Measurements from ENCODE around the gene YTHDC1. TPM values are rescaled to one million over a fixed set of nuclear protein-coding genes. Genes with fewer than 3 reads are reported as not detected.

The YTHDC1 gene
- total RNA-seq, 2 donors from 2014 or later = 56.0 to 63.3 TPM

- H3K27ac ChIP-seq = no peak overlapping the region
- 73 to 80% methylated on average over 2 of the region's 2 CpGs for WGBS, 2 donors
- no peak for TF ChIP-seq CTCF (IDR thresholded peaks at IDR 0.05)
- TF ChIP-seq POLR2A (IDR thresholded peaks at IDR 0.05) = no peak
- DNase-seq = no peak
- no peaks in the 10 kb centered on the region for H3K9me3 ChIP-seq
- no peaks in the 10 kb centered on the region for H3K36me3 ChIP-seq (replicated peaks in 1 of 2; ENCODE audit: insufficient read depth in 1 of 2, low read depth in 2 of 2)
- H3K4me3 ChIP-seq = no peak overlapping the region
- no peaks in the 10 kb centered on the region for H3K4me1 ChIP-seq
- ATAC-seq = no peak
- intact Hi-C loops (cut with DNase I) = no loop called here
- no peaks in the 10 kb centered on the region for H3K27me3 ChIP-seq
Measured at GRCh38 chr4:68278029-68278428, 71.9 kb downstream of the YTHDC1 start.

- intact Hi-C loops (cut with DNase I) = no loop called here
- Histone ChIP-seq H3K27me3 (no peaks in the 10 kb centered on the region), H3K36me3 (replicated peaks in 1 of 2; ENCODE audit: insufficient read depth in 1 of 2, low read depth in 2 of 2) (no peaks in the 10 kb centered on the region), H3K9me3 (no peaks in the 10 kb centered on the region), H3K27ac (no peak overlapping the region), H3K4me3 (no peak overlapping the region), H3K4me1 (no peaks in the 10 kb centered on the region)
- ATAC-seq (no peak), DNase-seq (no peak)
- WGBS, 2 donors = 53 to 72% methylated on average over 2 of the region's 2 CpGs
- TF ChIP-seq CTCF (IDR thresholded peaks at IDR 0.05) (no peak), POLR2A (IDR thresholded peaks at IDR 0.05) (no peak)
Measured at GRCh38 chr4:68277627-68278026, 72.3 kb downstream of the YTHDC1 start.

GRCh38 chr4:68272860-68273259 lies 77.0 kb downstream of the YTHDC1 start:
- Histone ChIP-seq H3K27ac (no peak overlapping the region), H3K9me3 (no peaks in the 10 kb centered on the region), H3K4me3 (no peak overlapping the region), H3K27me3 (no peaks in the 10 kb centered on the region), H3K36me3 (replicated peaks in 1 of 2; ENCODE audit: insufficient read depth in 1 of 2, low read depth in 2 of 2) (no peaks in the 10 kb centered on the region), H3K4me1 (no peaks in the 10 kb centered on the region)
- intact Hi-C loops (cut with DNase I) = loop anchor here (5.0 kb wide), 1 partner anchor 104 kb away; no protein-coding TSS in a partner anchor
- TF ChIP-seq POLR2A (IDR thresholded peaks at IDR 0.05) (no peak), CTCF (IDR thresholded peaks at IDR 0.05) (no peak)
- 42 to 64% methylated on average over 2 of the region's 2 CpGs for WGBS, 2 donors
- ATAC-seq (no peak), DNase-seq (no peak)

GRCh38 chr4:68272380-68272779 lies 77.5 kb downstream of the YTHDC1 start:
- Histone ChIP-seq H3K9me3 (no peaks in the 10 kb centered on the region), H3K36me3 (replicated peaks in 1 of 2; ENCODE audit: insufficient read depth in 1 of 2, low read depth in 2 of 2) (no peaks in the 10 kb centered on the region), H3K4me1 (no peaks in the 10 kb centered on the region), H3K27me3 (no peaks in the 10 kb centered on the region), H3K27ac (no peak overlapping the region), H3K4me3 (no peak overlapping the region)
- 50 to 64% methylated on average over 2 of the region's 2 CpGs for WGBS, 2 donors
- DNase-seq = no peak
- no peak for ATAC-seq
- no peak for TF ChIP-seq CTCF (IDR thresholded peaks at IDR 0.05)
- no peak for TF ChIP-seq POLR2A (IDR thresholded peaks at IDR 0.05)
- intact Hi-C loops (cut with DNase I) = loop anchor here (5.0 kb wide), 1 partner anchor 105 kb away; no protein-coding TSS in a partner anchor

GRCh38 chr4:68271851-68272357 lies 78.0 kb downstream of the YTHDC1 start:
- TF ChIP-seq CTCF (IDR thresholded peaks at IDR 0.05) (peak; percentile 44 to 87 (median 83)), POLR2A (IDR thresholded peaks at IDR 0.05) (no peak)
- no peak overlapping the region for H3K27ac ChIP-seq
- H3K27me3 ChIP-seq = no peaks in the 10 kb centered on the region
- peak; percentile 79 for ATAC-seq
- no peaks in the 10 kb centered on the region for H3K36me3 ChIP-seq (replicated peaks in 1 of 2; ENCODE audit: insufficient read depth in 1 of 2, low read depth in 2 of 2)
- H3K9me3 ChIP-seq = no peaks in the 10 kb centered on the region
- no peak overlapping the region for H3K4me3 ChIP-seq
- intact Hi-C loops (cut with DNase I) = loop anchor here (5.0 kb wide), 1 partner anchor 105 kb away; no protein-coding TSS in a partner anchor
- no peaks in the 10 kb centered on the region for H3K4me1 ChIP-seq
- WGBS, 2 donors = 20 to 38% methylated on average over 11 of the region's 11 CpGs
- DNase-seq = no peak
